Transverse colon (tissue), 4 donors: ENCODE data around the gene CFAP210. TPM values are rescaled to one million over a fixed set of nuclear protein-coding genes. Genes with fewer than 3 reads are reported as not detected.
"Not testable (repeated sequence)": the region's sequence is repeated elsewhere in the genome, so short reads cannot be mapped to it uniquely, and the experiment has no call there.

ENCODE experiments used
- DNase-seq: peaks from one replicate; pipeline ENCODE4 v3.0.0-alpha.2; 2019
- H3K27ac ChIP-seq, 4 donors: fragments of 200-600 bp; sonication (generic); 2 replicates each; pipeline ENCODE4 v1.5.1; 2016 to 2018; ENCODE audit warnings: inconsistent platforms in 4 of 4
- H3K27me3 ChIP-seq: fragments of 200-600 bp; sonication (generic); 2 replicates; pipeline ENCODE4 v1.5.1; 2017; ENCODE audit warnings: inconsistent platforms
- H3K36me3 ChIP-seq, 4 donors: fragments of 200-600 bp; sonication (generic); 2 replicates each; pipeline ENCODE4 v1.5.1; 2017 to 2019; ENCODE audit warnings: inconsistent platforms in 4 of 4
- H3K4me1 ChIP-seq, 4 donors: fragments of 200-600 bp; sonication (generic); 2 replicates each; pipeline ENCODE4 v1.5.1; 2017 to 2020; ENCODE audit warnings: inconsistent platforms in 4 of 4
- H3K4me3 ChIP-seq, 4 donors: fragments of 200-600 bp; sonication (generic); 1 replicate in 1 of 4; 2 replicates in 3 of 4; pipeline versions ENCODE4 v1.5.1 to v1.6.1; 2017 to 2019; ENCODE audit warnings: inconsistent platforms in 4 of 4
- H3K9me3 ChIP-seq, 2 donors: fragments of 200-600 bp; sonication (generic); 2 replicates each; pipeline ENCODE4 v1.5.1; 2017 to 2019; ENCODE audit warnings: inconsistent platforms in 2 of 2
- EP300 ChIP-seq: sonication (generic); formaldehyde crosslinking; IDR thresholded peaks from one replicate; pipeline ENCODE4 v1.6.1; 2017; ENCODE audit warnings: antibody characterized with exemption, low read depth
- POLR2A ChIP-seq: fragments of 450-650 bp; IDR thresholded peaks from one replicate; pipeline ENCODE4 v1.6.1; 2016; ENCODE audit warnings: antibody characterized with exemption, mild to moderate bottlenecking, moderate library complexity
- POLR2AphosphoS5 ChIP-seq, 3 donors: sonication (generic); formaldehyde crosslinking; IDR thresholded peaks; one replicate each; pipeline ENCODE4 v1.6.1; 2016; ENCODE audit warnings: antibody characterized with exemption in 3 of 3
- WGBS, 2 donors: methylation state at CpG; one replicate each; pipeline ENCODE4 v1.1.5; 2018; ENCODE audit warnings: low coverage in 1 of 2; 5-methylcytosine and 5-hydroxymethylcytosine counted together
- in situ Hi-C, 4 donors: fragments of 200-750 bp; cut with MboI; loops; one replicate each; pipeline versions ENCODE4 v1.15.0 to v1.15.1; 2017; ENCODE audit warnings: low sequenced_read_pairs in 3 of 4, low pct_ligation_motif_present in 1 of 4, low pct_unique_long_range_greater_than_20kb in 1 of 4
- intact Hi-C: fragments of 100-400 bp; cut with DNase I; formaldehyde crosslinking; loops from one replicate; pipeline ENCODE4 v1.15.1; 2023; ENCODE audit warnings: low total_unique reads
- total RNA-seq, 4 donors: library from RNA; depleted of rRNA; stranded (reverse); fragments of >200 nt; gene quantifications; one replicate each; pipeline ENCODE4 v1.1.0, GENCODE V29; 2016
- TF ChIP-seq, protein P1 (sequence below), 5 experiments: fragments of 200-600 bp in 3 of 5; fragments of 450-650 bp in 2 of 5; sonication (generic) in 3 of 5; IDR thresholded peaks; 1 replicate in 2 of 5; 2 replicates in 3 of 5; pipeline ENCODE4 v1.5.1; 2016 to 2017; ENCODE audit warnings: antibody characterized with exemption in 5 of 5, inconsistent platforms in 3 of 5, mild to moderate bottlenecking in 2 of 5, moderate library complexity in 1 of 5

Gene CFAP210
- total RNA-seq, 4 donors from 2014 or later, result not detected

DNA sequence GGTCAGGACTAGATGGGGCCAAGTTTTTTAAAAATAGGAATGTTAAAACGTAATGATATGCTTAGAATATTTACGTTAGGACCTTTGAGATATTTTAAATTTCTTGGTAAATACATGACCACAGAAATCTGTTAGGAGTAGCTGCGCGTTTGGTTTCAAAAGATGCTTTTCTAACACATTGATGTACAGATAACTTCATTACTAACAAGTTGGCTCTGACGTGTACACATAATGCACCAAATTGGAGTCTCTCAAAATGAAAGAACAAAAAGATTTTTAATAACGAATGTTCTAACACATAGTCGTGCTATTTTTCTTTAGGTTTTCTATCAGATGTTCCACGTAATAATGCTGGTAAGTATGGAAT, 672 bp upstream of the CFAP210 start:
- no peak for TF ChIP-seq POLR2A
- TF ChIP-seq POLR2AphosphoS5 (IDR thresholded peaks at IDR 0.05), result no peak
- TF ChIP-seq EP300, result no peak
- TF ChIP-seq, protein P1, sequence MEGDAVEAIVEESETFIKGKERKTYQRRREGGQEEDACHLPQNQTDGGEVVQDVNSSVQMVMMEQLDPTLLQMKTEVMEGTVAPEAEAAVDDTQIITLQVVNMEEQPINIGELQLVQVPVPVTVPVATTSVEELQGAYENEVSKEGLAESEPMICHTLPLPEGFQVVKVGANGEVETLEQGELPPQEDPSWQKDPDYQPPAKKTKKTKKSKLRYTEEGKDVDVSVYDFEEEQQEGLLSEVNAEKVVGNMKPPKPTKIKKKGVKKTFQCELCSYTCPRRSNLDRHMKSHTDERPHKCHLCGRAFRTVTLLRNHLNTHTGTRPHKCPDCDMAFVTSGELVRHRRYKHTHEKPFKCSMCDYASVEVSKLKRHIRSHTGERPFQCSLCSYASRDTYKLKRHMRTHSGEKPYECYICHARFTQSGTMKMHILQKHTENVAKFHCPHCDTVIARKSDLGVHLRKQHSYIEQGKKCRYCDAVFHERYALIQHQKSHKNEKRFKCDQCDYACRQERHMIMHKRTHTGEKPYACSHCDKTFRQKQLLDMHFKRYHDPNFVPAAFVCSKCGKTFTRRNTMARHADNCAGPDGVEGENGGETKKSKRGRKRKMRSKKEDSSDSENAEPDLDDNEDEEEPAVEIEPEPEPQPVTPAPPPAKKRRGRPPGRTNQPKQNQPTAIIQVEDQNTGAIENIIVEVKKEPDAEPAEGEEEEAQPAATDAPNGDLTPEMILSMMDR (IDR thresholded peaks at IDR 0.05), result no peak
- DNase-seq, result no peak
- H3K4me1 ChIP-seq, result peaks cover 5 to 15% (median 8%) of the 10 kb centered on the region in 4 donors
- intact Hi-C loops, result no loop called here
- 27 to 30% methylated on average over 8 of the region's 8 CpGs for WGBS, 2 donors
- H3K27me3 ChIP-seq, result no peaks in the 10 kb centered on the region
- in situ Hi-C loops, result loop anchor here in 1 of 4 donors (10.0 kb wide), 1 partner anchor 110 kb away; the partner anchor contains the start of gene PPIG
- H3K27ac ChIP-seq, result peak overlapping the region; percentile 88 to 96 (median 92)
- peak overlapping the region; percentile 66 to 88 (median 82) for H3K4me3 ChIP-seq
- no peaks in the 10 kb centered on the region for H3K9me3 ChIP-seq
- no peaks in the 10 kb centered on the region for H3K36me3 ChIP-seq

DNA sequence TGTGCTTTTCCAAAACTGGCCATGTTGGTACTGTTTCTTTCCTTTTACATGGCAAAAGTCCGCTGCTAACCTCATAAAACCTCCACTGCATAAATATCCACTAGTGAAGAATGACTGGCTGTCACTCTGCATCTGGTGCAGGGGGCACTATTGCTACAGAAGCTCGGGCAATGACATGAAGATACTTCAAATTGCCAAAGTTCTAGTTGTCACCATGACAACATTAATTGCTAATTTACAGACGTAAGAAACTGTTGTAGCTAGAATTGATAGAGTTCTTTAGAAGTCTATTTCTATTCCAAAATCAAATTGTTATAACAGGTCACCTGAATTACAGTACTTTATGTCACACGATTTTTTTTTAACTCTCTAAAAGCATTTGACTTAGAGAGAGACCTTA, 845 bp downstream of the CFAP210 start:
- Histone ChIP-seq H3K9me3 (no peaks in the 10 kb centered on the region), H3K4me1 (peaks cover 5 to 15% (median 8%) of the 10 kb centered on the region in 4 donors), H3K27ac (peak overlapping the region in 3 of 4 donors; percentile 90 to 96 (median 95)), H3K27me3 (no peaks in the 10 kb centered on the region), H3K36me3 (no peaks in the 10 kb centered on the region), H3K4me3 (no peak overlapping the region)
- in situ Hi-C loops (loop anchor here in 1 of 4 donors (10.0 kb wide), 1 partner anchor 109 kb away; the partner anchor contains the start of gene PPIG), intact Hi-C loops (no loop called here)
- no peak for DNase-seq
- TF ChIP-seq, protein P1 (IDR thresholded peaks at IDR 0.05), result no peak
- TF ChIP-seq EP300 (no peak), POLR2A (no peak), POLR2AphosphoS5 (IDR thresholded peaks at IDR 0.05) (no peak)
- 7 to 9% methylated on average over 2 to 4 of the region's 4 CpGs for WGBS, 2 donors

DNA sequence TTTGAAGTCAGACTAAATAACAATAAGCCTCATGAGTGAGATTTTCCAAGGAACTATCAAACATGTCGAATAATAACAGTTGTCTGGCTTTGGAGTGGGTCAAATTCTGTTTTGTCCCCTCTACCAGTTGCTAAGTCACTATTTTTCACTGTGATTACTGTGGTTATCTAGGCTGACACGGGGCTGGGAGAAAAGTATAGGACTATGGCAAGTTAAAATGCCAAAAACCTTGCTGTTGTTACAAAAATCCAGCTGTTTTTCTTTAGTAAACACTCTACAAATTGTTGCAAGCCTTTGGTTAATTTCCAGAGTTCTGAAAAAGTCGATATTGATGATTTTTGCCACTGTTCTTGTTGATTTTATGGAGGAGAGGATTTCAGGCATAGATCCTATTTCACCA, 1.5 kb downstream of the CFAP210 start:
- intact Hi-C loops (no loop called here), in situ Hi-C loops (loop anchor here in 1 of 4 donors (10.0 kb wide), 1 partner anchor 108 kb away; the partner anchor contains the start of gene PPIG)
- no peaks in the 10 kb centered on the region for H3K27me3 ChIP-seq
- no peak for DNase-seq
- no peaks in the 10 kb centered on the region for H3K36me3 ChIP-seq
- H3K4me1 ChIP-seq, result peaks cover 5 to 15% (median 8%) of the 10 kb centered on the region in 4 donors
- 40 to 57% methylated on average over 2 to 3 of the region's 3 CpGs for WGBS, 2 donors
- H3K9me3 ChIP-seq, result no peaks in the 10 kb centered on the region
- TF ChIP-seq POLR2AphosphoS5 (IDR thresholded peaks at IDR 0.05) (no peak), EP300 (no peak), POLR2A (no peak)
- TF ChIP-seq, protein P1 (IDR thresholded peaks at IDR 0.05), result no peak
- H3K4me3 ChIP-seq, result no peak overlapping the region
- H3K27ac ChIP-seq, result no peak overlapping the region

DNA sequence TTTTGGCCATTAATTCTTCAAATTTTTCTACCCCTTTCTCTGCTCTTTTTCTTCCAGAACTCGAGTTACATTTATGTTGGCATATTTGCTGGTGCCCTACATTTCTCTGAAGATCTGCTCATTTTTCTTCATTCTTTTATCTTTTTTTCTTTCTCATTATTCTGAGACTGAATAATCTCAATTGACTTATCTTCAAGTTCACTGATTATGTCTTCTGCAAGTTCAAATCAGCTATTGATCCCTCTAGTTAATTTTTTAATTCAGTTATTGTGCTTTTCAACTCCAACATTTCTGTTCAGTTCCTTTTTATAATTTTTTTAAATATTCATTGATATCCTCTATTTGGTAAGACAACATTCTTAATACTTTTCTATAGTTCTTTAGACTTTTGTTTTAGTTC, 3.2 kb downstream of the CFAP210 start:
- in situ Hi-C loops (loop anchor here in 1 of 4 donors (10.0 kb wide), 1 partner anchor 106 kb away; the partner anchor contains the start of gene PPIG), intact Hi-C loops (no loop called here)
- Histone ChIP-seq H3K36me3 (no peaks in the 10 kb centered on the region), H3K27ac (no peak overlapping the region), H3K27me3 (no peaks in the 10 kb centered on the region), H3K9me3 (no peaks in the 10 kb centered on the region), H3K4me3 (no peak overlapping the region), H3K4me1 (peaks cover 5 to 15% (median 8%) of the 10 kb centered on the region in 4 donors)
- WGBS, 2 donors, result 73 to 82% methylated on average over 1 of the region's 1 CpG
- TF ChIP-seq, protein P1 (IDR thresholded peaks at IDR 0.05), result no peak
- TF ChIP-seq POLR2A, result no peak
- TF ChIP-seq POLR2AphosphoS5 (IDR thresholded peaks at IDR 0.05), result no peak
- no peak for TF ChIP-seq EP300
- no peak for DNase-seq

DNA sequence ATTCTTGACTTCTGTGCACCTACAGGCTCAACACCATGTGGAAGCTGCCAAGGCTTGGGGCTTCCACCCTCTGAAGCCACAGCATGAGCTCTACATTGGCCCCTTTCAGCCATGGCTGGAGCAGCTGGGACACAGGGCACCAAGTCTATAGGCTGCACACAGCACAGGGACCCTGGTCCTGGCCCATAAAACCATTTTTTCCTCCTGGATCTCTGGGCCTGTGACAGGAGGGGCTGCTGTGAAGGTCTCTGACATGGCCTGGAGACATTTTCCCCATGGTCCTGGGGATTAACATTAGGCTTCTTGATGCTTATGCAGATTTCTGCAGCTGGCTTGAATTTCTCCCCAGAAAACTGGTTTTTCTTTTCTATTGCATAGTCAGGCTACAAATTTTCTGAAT, 6.3 kb downstream of the CFAP210 start:
- DNase-seq, H3K27ac ChIP-seq, H3K4me1 ChIP-seq, H3K27me3 ChIP-seq, H3K4me3 ChIP-seq, H3K36me3 ChIP-seq, in situ Hi-C loops, H3K9me3 ChIP-seq: not testable (repeated sequence)
- intact Hi-C loops, result loop anchor here (1.0 kb wide), 1 partner anchor 28 kb away; no protein-coding TSS in a partner anchor

DNA sequence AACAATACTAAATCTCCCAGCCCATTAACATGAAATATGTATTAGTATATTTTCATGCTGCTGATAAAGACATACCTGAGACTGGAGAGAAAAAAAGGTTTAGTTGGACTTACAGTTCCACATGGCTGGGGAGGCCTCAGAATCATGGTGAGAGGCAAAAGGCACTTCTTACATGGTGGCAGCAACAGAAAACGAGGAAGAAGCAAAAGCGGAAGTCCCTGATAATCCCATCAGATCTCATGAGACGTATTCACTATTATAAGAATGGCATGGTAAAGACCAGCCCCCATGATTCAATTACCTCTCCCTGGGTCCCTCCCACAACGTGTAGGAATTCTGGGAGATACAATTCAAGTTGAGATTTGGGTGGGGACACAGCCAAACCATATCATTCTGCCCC, 7.4 kb downstream of the CFAP210 start:
- in situ Hi-C loops, H3K4me1 ChIP-seq, H3K36me3 ChIP-seq, H3K27me3 ChIP-seq, H3K27ac ChIP-seq, DNase-seq, H3K4me3 ChIP-seq, H3K9me3 ChIP-seq: not testable (repeated sequence)
- 80 to 83% methylated on average over 4 of the region's 4 CpGs for WGBS, 2 donors
- intact Hi-C loops, result loop anchor here (1.0 kb wide), 1 partner anchor 17 kb away; no protein-coding TSS in a partner anchor

DNA sequence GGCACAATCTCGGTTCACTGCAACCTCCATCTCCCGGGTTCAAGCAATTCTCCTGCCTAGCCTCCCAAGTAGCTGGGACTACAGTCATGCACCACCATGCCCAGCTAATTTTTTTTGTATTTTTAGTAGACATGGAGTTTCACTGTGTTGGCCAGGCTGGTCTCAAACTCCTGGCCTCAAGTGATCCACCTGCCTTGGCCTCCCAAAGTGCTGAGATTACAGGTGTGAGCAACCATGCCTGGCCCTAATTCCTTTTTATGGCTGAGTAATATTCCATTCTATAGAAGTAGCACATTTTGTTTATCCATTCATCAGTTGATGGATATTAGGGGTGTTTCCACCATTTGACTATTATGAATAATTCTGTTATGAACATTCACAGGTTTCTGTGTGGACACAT, 9.5 kb downstream of the CFAP210 start:
- WGBS, 2 donors, result 90 to 94% methylated on average over 2 of the region's 2 CpGs
- H3K27me3 ChIP-seq, H3K9me3 ChIP-seq, intact Hi-C loops, H3K36me3 ChIP-seq, H3K27ac ChIP-seq, DNase-seq, in situ Hi-C loops, H3K4me3 ChIP-seq, H3K4me1 ChIP-seq: not testable (repeated sequence)
